GM21717 (cell line): ENCODE results near the gene MRPL44.

ENCODE experiments used
- ATAC-seq: cut with Tn5 transposase; IDR thresholded peaks from one replicate; pipeline ENCODE4 v1.9.1; 2021; ENCODE audit warnings: mild to moderate bottlenecking, moderate library complexity; ENCODE audit not compliant: unreplicated experiment

The MRPL44 gene

DNA sequence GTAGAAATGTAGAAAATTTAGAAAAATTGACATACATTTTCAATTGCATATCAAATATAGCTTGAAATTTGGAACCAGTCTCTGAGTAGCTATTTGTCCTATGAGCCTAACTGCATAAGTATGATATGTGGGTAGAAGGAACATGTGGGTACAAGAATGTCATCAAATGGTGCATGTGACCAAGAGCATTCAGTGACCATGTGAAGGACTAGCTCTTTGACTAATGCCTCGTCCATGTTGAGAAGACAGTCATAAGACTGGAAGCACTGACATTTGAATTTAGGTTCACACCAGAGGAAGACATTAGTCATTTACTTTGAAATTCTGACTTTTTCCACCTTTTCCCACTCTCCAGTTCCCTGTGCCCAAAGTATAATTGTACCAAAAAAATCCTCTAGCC, 12.6 kb downstream of the MRPL44 start:
- no peak for ATAC-seq

DNA sequence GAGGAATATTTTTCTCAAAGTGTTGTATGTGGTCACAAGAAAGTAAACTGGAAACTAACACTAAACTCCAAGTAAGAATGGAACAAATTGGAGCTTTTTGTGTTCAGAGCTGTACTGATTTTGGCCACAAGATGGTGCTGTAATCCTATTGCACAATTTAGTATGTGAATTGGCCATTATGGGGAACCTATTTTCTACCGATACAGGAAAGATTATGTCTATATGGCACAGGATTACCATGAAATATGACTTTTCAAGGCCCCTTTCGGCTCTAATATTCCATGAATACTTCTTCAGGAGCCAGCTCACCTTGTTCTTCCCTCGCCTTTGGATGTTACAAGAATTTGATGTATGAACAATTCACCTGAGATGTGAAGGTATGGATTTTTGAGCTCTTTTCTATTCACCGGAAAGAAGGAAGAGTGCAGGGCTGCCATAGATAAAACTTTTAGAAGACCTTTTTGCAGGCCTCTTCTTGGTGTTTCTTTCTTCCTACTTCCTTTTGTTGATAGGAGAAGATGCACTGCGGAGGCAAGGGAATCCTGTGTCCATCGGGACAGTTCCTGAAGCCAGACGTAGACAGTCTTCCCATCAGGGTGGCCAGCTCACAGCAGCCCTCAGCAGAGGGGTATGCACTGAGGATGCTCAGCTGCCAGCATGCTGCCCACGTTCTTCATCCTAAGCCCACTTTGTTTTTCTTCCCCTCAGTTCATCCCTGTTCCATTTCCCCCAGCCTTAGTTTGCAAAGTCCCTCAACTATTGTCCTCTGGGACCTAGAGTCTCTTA, 13.3 kb downstream of the MRPL44 start:
- ATAC-seq = peak; percentile 62

DNA sequence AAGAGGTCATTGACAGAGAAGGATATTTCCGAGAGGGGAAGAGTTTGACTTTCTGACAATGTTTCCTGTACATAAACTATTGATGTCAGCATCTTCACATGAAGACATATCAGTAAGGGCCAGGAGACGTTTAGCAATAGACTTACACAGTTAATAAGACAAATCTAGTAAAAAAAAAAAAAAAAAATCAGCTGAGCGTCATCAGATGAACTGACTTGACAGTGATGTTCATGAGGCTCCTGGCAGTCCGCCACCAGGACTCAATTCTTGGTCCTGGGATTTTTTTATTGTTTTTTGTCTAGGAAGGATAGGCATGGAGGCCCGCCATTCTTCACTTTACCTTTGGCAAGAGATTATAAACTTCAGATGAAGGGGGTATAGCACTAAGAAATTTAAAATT, 14.5 kb downstream of the MRPL44 start:
- ATAC-seq = no peak

- ATAC-seq = no peak
Measured at GRCh38 chr2:223972656-223973102, 15.4 kb downstream of the MRPL44 start.

DNA sequence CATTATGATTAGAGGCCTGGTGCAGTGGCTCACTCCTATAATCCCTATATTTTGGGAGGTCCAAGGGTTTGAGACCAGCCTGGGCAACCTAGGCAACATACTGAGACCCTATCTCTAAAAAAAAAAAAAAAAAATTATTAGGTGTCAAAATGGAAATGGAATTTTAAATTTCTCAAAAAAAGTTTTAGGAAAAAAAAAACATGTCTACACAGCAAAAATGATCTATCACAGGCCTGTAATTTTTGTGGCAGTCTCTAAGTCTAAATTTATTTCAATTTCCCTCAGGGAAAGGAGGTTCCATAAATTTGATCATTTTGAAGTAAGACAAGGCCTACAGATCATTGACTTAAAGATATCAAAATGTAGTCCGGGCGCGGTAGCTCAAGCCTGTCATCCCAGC, 16.3 kb downstream of the MRPL44 start:
- ATAC-seq = no peak

DNA sequence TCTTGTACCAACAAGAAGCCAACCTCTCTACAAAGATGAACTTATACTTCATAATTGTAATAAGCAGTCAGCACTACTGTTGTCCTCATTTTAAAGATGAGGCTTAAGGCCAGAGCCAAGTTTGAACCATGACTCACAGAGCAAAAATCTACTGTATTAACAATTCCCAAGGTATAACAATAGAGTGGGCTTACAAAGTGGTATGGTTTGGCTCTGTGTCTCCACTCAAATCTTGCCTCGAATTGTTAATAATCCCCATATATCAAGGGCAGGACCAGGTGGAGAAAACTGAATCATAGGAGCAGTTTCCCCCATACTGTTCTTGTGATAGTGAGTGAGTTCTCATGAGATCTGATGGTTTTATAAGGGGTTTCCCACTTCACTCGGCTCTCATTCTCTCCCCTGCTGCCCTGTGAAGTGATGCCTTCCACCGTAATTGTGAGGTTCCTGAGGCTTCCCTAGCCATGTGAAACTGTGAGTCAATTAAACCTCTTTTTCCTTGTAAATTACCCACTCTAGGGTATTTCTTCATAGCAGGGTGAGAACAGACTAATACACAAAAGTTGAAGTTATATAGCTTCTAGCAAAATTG, 19.5 kb downstream of the MRPL44 start:
- no peak for ATAC-seq

GRCh38 chr2:223978451-223978850, 21.2 kb downstream of the MRPL44 start:
- no peak for ATAC-seq

DNA sequence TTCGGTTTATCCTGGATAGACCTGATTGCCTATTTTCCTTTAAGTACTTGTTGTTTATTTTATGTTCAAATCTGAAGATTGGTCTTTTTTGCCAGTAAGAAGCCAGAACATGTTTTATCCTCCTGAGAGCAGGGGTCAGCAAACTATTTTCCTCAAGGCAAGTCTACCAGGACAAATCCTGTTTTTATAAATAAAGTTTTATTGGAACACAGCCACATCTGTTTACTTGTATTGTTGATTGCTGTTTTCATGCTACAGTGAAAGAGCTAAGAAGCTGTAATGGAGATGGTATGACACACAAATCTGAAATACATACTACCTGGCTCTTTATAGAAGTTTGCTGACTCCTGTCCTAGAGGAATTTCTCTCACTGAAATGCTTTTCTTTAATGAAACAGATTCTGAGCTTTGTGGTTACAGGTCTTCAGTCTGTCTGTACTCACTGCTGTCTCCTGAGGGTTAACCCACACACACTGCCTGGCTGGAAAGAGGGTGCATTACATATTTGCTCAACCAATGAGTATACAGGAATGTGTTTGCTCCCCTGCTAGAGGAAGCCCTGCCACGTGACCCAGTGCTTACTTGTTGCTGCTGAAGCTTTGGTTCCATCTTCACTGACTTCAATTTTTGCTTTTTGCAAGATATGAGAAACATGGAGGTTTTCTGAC, 22.6 kb downstream of the MRPL44 start:
- peak; percentile 54 for ATAC-seq

DNA sequence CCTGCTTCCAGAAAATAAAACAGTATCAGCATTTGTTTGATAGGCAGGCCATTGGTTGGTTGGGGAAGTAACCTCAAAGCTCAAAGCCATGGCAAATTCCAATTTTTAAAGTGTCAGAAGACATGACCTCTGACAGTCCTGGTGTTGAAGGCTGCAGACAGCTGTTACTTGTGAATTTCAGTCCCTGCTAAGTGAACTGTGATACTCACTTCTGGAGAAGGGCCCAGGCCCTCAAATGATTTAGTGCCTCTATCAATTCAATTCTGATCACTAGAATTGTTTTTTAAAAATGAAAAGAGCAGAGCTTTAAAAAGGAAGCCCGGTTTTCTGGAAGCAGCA, 23.1 kb downstream of the MRPL44 start:
- no peak for ATAC-seq

GRCh38 chr2:223980803-223981202, 23.5 kb downstream of the MRPL44 start:
- ATAC-seq = no peak

GRCh38 chr2:223981241-223981640, 24.0 kb downstream of the MRPL44 start:
- ATAC-seq = no peak

GRCh38 chr2:223989206-223989855, 32.1 kb downstream of the MRPL44 start:
- ATAC-seq = no peak

DNA sequence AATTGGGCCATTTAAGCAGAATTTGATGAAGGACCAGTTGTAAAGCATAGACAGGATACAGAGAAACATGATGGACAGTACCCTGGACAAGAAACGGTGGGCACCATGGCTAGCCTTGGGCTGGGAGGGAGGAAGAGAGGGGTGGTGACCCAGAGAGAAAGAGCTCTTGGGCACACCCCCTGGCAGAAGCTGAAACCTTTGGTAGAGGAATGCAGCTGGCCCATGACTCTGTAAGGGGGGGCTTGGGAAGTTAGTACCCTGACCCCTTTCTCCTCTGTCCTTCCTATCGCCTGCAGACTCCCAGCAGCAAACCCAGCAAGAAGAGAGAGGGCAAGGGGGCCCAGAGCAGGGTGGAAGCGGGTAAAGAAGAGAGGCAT, 32.6 kb downstream of the MRPL44 start:
- ATAC-seq = no peak

DNA sequence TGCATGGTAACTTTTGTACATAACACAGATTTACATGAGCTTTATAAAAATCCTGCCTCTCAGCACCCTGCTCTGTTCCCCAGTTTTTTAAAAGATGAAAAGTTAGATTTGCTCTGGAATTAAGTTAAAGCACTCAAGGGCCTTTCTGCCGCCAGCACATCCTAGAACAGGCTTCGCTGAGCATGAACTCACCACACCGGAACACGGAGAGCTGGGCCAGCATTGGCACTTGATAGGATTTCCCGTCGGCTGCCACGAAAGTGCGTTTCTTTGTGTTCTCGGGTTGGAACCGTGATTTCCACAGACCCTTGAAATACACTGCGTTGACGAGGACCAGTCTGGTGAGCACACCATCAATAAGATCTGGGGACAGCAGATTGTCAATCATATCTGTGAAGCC, 34.3 kb downstream of the MRPL44 start:
- ATAC-seq = no peak

GRCh38 chr2:223993634-223994232, 36.5 kb downstream of the MRPL44 start:
- peak; percentile 71 for ATAC-seq

GRCh38 chr2:223994562-223995162, 37.4 kb downstream of the MRPL44 start:
- no peak for ATAC-seq

- ATAC-seq = no peak
Measured at GRCh38 chr2:223995569-223995968, 38.3 kb downstream of the MRPL44 start.

DNA sequence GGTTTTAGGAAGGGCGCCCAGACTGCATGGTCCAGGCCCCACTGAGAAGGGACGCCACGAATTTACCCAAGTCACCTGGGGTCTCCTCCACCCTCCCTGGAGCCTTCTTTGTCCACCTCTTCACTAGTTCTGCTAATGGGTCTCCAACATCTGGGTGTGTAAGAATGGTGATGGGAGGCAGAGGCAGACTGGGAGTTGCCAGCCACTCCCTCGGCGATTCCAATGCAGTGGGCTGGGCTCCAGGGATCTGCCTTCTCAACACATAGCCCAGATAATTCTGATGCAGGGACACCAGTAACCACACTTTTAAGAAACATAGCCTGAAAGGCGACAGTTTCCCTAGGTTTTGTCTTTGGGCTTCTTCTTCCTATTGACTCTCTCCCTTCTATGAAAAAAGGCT, 39.1 kb downstream of the MRPL44 start:
- no peak for ATAC-seq

DNA sequence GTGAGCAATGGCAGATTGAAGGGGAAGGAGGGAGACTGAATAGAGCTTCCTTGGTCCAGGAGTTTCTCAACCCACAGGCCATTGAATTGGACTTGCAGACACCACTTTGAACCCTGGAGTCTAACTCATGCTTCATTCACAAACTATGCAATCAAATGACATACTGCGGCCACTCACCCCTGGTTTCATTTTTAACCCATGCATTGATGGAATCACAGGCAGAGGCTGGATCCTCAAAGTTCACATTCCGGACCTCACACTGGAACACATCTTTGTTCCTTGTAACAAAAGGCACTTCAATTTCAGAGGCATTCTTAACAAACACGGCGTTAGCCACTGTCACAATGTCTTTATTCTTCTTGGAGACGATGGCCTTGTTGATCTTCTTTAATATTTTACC, 40.7 kb downstream of the MRPL44 start:
- no peak for ATAC-seq

GRCh38 chr2:223998948-223999347, 41.7 kb downstream of the MRPL44 start:
- no peak for ATAC-seq

DNA sequence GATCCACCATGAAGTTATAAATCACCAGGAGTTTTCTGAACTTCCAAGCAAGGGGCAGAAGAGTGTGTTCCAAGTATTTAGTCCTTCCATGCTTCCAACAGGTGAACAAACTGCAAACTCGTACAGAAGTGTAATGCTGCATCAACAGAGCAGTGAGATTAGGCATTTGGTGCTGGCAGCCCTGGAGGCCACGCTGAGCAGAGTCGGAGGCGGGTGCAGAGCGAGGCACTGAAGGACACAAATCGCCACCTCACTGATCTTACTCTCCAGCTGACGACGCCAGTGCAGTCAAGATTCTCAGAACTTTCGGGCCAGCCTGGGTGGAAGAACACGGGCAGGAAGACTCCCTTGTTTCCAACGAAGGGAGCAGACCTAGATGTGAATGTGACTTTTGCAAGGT, 42.6 kb downstream of the MRPL44 start:
- ATAC-seq = no peak
